Sigmoid colon (tissue), 7 donors: ENCODE data around the gene ATP10B. TPM values are rescaled to one million over a fixed set of nuclear protein-coding genes. Genes with fewer than 3 reads are reported as not detected.

Experiments used
- DNase-seq: peaks from one replicate; pipeline ENCODE4 v3.0.0-alpha.2; 2019
- H3K27ac ChIP-seq, 4 donors: fragments of 200-600 bp; sonication (generic); one replicate each; pipeline ENCODE4 v1.5.1; 2016 to 2019; ENCODE audit warnings: mild to moderate bottlenecking in 1 of 4
- H3K27me3 ChIP-seq, 3 donors: fragments of 200-600 bp; sonication (generic); one replicate each; pipeline ENCODE4 v1.5.1; 2019; ENCODE audit warnings: mild to moderate bottlenecking in 1 of 3
- H3K36me3 ChIP-seq, 4 donors: fragments of 200-600 bp; sonication (generic); one replicate each; pipeline ENCODE4 v1.5.1; 2016 to 2019
- H3K4me1 ChIP-seq, 4 donors: fragments of 200-600 bp; sonication (generic); one replicate each; pipeline ENCODE4 v1.5.1; 2017 to 2019
- H3K4me3 ChIP-seq, 4 donors: fragments of 200-600 bp; sonication (generic); one replicate each; pipeline ENCODE4 v1.5.1; 2017 to 2019; ENCODE audit warnings: mild to moderate bottlenecking in 2 of 4, moderate library complexity in 1 of 4
- H3K9me3 ChIP-seq, 4 donors: fragments of 200-600 bp in 3 of 4; sonication (generic) in 3 of 4; one replicate each; pipeline versions ENCODE4 v1.5.1 to v1.6.1; 2013 to 2019
- EP300 ChIP-seq, 4 donors: sonication (generic); formaldehyde crosslinking; IDR thresholded peaks; one replicate each; pipeline ENCODE4 v1.6.1; 2017; ENCODE audit warnings: antibody characterized with exemption in 4 of 4
- POLR2A ChIP-seq, 2 donors: fragments of 450-650 bp; IDR thresholded peaks; one replicate each; pipeline ENCODE4 v1.6.1; 2016; ENCODE audit warnings: antibody characterized with exemption in 2 of 2, mild to moderate bottlenecking in 2 of 2, moderate library complexity in 2 of 2
- POLR2AphosphoS5 ChIP-seq, 4 donors: sonication (generic); formaldehyde crosslinking; IDR thresholded peaks; one replicate each; pipeline ENCODE4 v1.6.1; 2017; ENCODE audit warnings: antibody characterized with exemption in 4 of 4
- WGBS, 2 donors: extraction: QIAGEN DNeasy Blood & Tissue Kit; methylation state at CpG; one replicate each; pipeline ENCODE4 v1.1.7; 2013; 5-methylcytosine and 5-hydroxymethylcytosine counted together
- intact Hi-C: fragments of 100-400 bp; cut with DNase I; formaldehyde crosslinking; loops from one replicate; pipeline ENCODE4 v1.15.1; 2023
- polyA plus RNA-seq, 3 donors: library from polyadenylated mRNA; stranded (reverse); fragments of 200-250 nt; gene quantifications; one replicate each; pipeline ENCODE4 v1.2.3, GENCODE V29; 2013
- total RNA-seq, 4 donors: library from RNA; depleted of rRNA; stranded (reverse); fragments of >200 nt; gene quantifications; one replicate each; pipeline ENCODE4 v1.1.0, GENCODE V29; 2016
- TF ChIP-seq, protein P1 (sequence below), 4 experiments: fragments of 450-650 bp in 3 of 4; fragments of 200-600 bp in 1 of 4; IDR thresholded peaks; one replicate each; pipeline ENCODE4 v1.5.1; 2016 to 2019; ENCODE audit warnings: antibody characterized with exemption in 4 of 4, mild to moderate bottlenecking in 3 of 4, moderate library complexity in 2 of 4
- donor health status: healthy with polysubstance abuse.
- donor health status: Bipolar disorder and iron deficiency.
- donor health status: healthy.

ATP10B gene
- total and polyA plus RNA-seq, 7 donors = 0.16 to 57.7 (median 1.4) TPM

DNA sequence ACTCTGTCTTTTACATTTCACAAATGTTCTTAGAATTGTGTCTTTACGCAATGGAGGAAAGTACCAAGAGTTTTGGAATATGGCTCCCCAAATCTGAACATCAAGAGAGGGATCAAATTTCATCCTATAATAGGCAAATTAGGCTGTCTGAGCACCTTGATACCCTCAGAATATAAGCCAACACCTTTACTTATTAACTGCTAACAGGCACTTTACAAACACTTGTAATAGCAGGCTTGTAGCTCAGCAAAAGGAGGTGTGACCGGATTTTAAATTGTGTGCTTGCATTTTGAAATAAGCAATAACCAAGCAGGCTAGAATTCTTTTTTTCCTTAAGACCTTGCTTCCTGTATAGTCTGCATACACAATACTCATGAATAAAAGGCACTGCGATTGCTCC is 92.0 kb downstream of the ATP10B start:
- Histone ChIP-seq H3K27ac (no peak overlapping the region), H3K36me3 (no peaks in the 10 kb centered on the region), H3K9me3 (no peaks in the 10 kb centered on the region), H3K4me1 (no peaks in the 10 kb centered on the region), H3K4me3 (no peak overlapping the region), H3K27me3 (no peaks in the 10 kb centered on the region)
- intact Hi-C loops = no loop called here
- TF ChIP-seq POLR2A (IDR thresholded peaks at IDR 0.05) (no peak), POLR2AphosphoS5 (IDR thresholded peaks at IDR 0.05) (no peak), EP300 (IDR thresholded peaks at IDR 0.05) (no peak)
- TF ChIP-seq, protein P1, sequence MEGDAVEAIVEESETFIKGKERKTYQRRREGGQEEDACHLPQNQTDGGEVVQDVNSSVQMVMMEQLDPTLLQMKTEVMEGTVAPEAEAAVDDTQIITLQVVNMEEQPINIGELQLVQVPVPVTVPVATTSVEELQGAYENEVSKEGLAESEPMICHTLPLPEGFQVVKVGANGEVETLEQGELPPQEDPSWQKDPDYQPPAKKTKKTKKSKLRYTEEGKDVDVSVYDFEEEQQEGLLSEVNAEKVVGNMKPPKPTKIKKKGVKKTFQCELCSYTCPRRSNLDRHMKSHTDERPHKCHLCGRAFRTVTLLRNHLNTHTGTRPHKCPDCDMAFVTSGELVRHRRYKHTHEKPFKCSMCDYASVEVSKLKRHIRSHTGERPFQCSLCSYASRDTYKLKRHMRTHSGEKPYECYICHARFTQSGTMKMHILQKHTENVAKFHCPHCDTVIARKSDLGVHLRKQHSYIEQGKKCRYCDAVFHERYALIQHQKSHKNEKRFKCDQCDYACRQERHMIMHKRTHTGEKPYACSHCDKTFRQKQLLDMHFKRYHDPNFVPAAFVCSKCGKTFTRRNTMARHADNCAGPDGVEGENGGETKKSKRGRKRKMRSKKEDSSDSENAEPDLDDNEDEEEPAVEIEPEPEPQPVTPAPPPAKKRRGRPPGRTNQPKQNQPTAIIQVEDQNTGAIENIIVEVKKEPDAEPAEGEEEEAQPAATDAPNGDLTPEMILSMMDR (IDR thresholded peaks at IDR 0.05) = no peak
- WGBS, 2 donors = 66 to 74% methylated on average over 3 of the region's 3 CpGs
- DNase-seq = no peak

DNA sequence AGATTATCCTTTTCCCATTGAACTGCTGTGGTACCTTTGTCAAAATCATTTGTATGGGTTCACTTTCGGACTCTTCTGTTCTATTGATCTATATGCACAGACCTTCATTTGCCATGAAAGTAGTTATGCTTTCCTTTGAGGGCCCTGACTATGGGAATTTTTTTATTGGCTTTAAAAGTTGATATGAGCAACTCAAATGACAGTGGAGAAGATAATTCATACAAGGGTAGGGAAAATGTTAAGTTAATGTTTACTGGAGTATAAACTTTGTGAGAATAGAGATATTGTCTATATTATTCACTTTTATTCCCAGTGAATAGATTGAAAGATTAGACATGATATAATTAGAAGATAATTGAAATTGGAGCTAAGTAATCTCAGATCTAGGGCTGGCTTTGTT is 94.8 kb downstream of the ATP10B start:
- Histone ChIP-seq H3K27me3 (no peaks in the 10 kb centered on the region), H3K4me3 (no peak overlapping the region), H3K36me3 (no peaks in the 10 kb centered on the region), H3K9me3 (no peaks in the 10 kb centered on the region), H3K4me1 (no peaks in the 10 kb centered on the region), H3K27ac (no peak overlapping the region)
- intact Hi-C loops = no loop called here
- TF ChIP-seq, protein P1 (IDR thresholded peaks at IDR 0.05) = no peak
- no peak for TF ChIP-seq POLR2AphosphoS5 (IDR thresholded peaks at IDR 0.05)
- TF ChIP-seq POLR2A (IDR thresholded peaks at IDR 0.05) = no peak
- TF ChIP-seq EP300 (IDR thresholded peaks at IDR 0.05) = no peak
- 1 to 11% methylated on average over 1 of the region's 1 CpG for WGBS, 2 donors
- DNase-seq = no peak

DNA sequence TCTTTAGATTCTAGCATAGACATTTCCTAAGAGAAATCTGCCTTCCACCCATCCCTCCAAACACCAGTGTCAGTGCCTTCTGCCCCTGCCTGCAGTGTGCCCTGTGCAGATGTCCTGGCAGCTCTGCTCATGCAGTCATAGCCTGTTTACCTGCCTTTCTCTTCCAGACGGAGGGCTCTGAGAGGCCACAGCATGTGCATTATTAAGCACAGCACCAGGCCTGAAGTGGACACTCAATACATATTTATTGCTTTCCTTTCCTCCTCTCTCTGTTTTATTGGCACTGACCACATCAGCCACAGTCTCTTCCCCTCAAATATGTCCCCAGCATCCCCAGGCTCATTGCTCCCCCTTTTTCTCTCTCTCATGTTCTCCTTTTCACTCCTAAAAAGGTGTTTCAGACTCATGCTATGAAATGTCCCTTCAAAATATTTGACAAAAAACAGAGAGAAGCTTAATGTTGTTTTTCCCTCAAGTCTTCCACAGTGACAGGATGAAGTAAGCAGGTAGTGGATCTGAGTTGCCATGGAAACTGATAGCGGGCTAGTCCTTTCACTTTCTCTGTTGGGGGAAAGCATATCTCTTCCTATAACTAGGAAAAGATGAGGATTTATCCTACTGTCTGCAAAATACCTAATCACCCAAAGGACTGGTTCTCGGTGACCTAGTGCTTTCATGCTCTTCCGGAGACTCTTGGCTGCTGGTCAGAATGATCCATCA is 100.9 kb downstream of the ATP10B start:
- H3K36me3 ChIP-seq = no peaks in the 10 kb centered on the region
- intact Hi-C loops = no loop called here
- 67 to 72% methylated on average over 4 of the region's 4 CpGs for WGBS, 2 donors
- TF ChIP-seq POLR2AphosphoS5 (IDR thresholded peaks at IDR 0.05) (no peak), EP300 (IDR thresholded peaks at IDR 0.05) (no peak), POLR2A (IDR thresholded peaks at IDR 0.05) (no peak)
- TF ChIP-seq, protein P1 (IDR thresholded peaks at IDR 0.05) = no peak
- no peak for DNase-seq
- H3K9me3 ChIP-seq = no peaks in the 10 kb centered on the region
- H3K27me3 ChIP-seq = no peaks in the 10 kb centered on the region
- H3K4me1 ChIP-seq = peaks cover 0 to 17% (median 9%) of the 10 kb centered on the region in 4 donors
- no peak overlapping the region for H3K4me3 ChIP-seq
- H3K27ac ChIP-seq = no peak overlapping the region

DNA sequence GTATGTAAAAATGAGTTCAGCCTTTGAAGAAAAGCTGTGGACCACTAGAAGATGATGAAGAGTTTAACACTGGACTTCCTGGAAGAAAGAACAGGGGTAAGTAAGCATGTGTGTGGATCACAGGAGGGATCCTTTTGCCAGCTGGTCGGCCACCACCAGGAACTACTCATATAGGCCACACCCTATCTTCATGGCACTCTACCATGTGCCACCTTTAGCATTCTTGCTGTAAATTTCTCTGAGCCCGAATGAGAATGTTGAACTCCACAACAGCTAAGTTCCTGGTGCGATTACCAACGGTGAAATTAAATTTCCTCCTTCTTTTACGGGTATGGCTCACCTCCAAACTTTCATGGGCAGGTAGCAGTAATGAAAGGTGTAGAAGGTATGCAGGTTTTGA is 102.3 kb downstream of the ATP10B start:
- Histone ChIP-seq H3K36me3 (no peaks in the 10 kb centered on the region), H3K4me3 (no peak overlapping the region), H3K4me1 (peaks cover 0 to 17% (median 9%) of the 10 kb centered on the region in 4 donors), H3K27me3 (no peaks in the 10 kb centered on the region), H3K27ac (no peak overlapping the region), H3K9me3 (no peaks in the 10 kb centered on the region)
- intact Hi-C loops = no loop called here
- DNase-seq = no peak
- WGBS, 2 donors = 21 to 68% methylated on average over 5 of the region's 5 CpGs
- no peak for TF ChIP-seq POLR2A (IDR thresholded peaks at IDR 0.05)
- no peak for TF ChIP-seq POLR2AphosphoS5 (IDR thresholded peaks at IDR 0.05)
- no peak for TF ChIP-seq EP300 (IDR thresholded peaks at IDR 0.05)
- TF ChIP-seq, protein P1 (IDR thresholded peaks at IDR 0.05) = no peak

DNA sequence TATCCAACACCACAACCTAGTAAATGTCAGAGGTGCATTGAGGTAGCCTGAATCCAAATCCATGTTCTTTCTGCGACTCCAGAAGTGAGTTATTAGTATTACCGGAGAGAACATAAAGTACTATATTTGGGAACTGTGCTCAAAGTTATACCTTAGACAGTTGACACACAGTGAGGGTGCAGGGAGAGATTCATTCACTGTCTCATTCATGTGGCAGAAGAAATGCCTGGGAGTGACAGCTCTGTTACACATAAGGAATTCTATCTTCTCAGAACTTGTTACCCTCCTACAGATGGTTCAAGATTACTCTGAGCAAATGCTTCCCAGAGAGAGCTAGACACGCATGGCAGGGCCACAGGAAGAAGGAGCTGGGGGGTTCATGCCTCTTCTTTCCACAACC is 103.0 kb downstream of the ATP10B start:
- no peak overlapping the region for H3K27ac ChIP-seq
- 92 to 95% methylated on average over 3 of the region's 3 CpGs for WGBS, 2 donors
- H3K4me1 ChIP-seq = peaks cover 0 to 17% (median 9%) of the 10 kb centered on the region in 4 donors
- no peaks in the 10 kb centered on the region for H3K9me3 ChIP-seq
- TF ChIP-seq POLR2AphosphoS5 (IDR thresholded peaks at IDR 0.05) (no peak), EP300 (IDR thresholded peaks at IDR 0.05) (no peak), POLR2A (IDR thresholded peaks at IDR 0.05) (no peak)
- TF ChIP-seq, protein P1 (IDR thresholded peaks at IDR 0.05) = no peak
- H3K27me3 ChIP-seq = no peaks in the 10 kb centered on the region
- intact Hi-C loops = no loop called here
- no peak overlapping the region for H3K4me3 ChIP-seq
- H3K36me3 ChIP-seq = no peaks in the 10 kb centered on the region
- no peak for DNase-seq
